Progenitor cell of endocrine pancreas (in vitro differentiated cells): Measurements from ENCODE around the gene PIGA. TPM values are rescaled to one million over a fixed set of nuclear protein-coding genes. Genes with fewer than 3 reads are reported as not detected.
A peak's percentile ranks its signal among the peaks of the same experiment; 100 is the strongest.

Experiments used
- DNase-seq: peaks from one replicate; pipeline ENCODE4 v3.0.0; 2021; ENCODE audit warnings: low spot score; ENCODE audit not compliant: unreplicated experiment
- H3K27ac Mint-ChIP-seq: 2 replicates; pipeline ENCODE4 v1.8.0; 2021; ENCODE audit warnings: mild to moderate bottlenecking, moderate library complexity, mixed read lengths
- H3K27me3 Mint-ChIP-seq: 2 replicates; pipeline ENCODE4 v1.8.0; 2021; ENCODE audit warnings: mixed read lengths
- H3K36me3 Mint-ChIP-seq: 2 replicates; pipeline ENCODE4 v1.8.0; 2022; ENCODE audit warnings: mixed read lengths; ENCODE audit not compliant: insufficient read depth
- H3K4me1 Mint-ChIP-seq: 2 replicates; pipeline ENCODE4 v1.8.0; 2021; ENCODE audit warnings: low read depth, mixed read lengths
- H3K4me3 Mint-ChIP-seq: 2 replicates; pipeline ENCODE4 v1.8.0; 2021; ENCODE audit warnings: low read depth, mild to moderate bottlenecking, moderate library complexity, mixed read lengths
- H3K9me3 Mint-ChIP-seq: 2 replicates; pipeline ENCODE4 v1.8.0; 2021; ENCODE audit warnings: low read depth, mixed read lengths
- total RNA-seq: library from RNA; stranded (reverse); gene quantifications from 2 replicates; pipeline ENCODE4 v1.2.1, GENCODE V29; 2021
- TF ChIP-seq, protein P1 (sequence below): fragments of 200-600 bp; sonication (generic); IDR thresholded peaks from one replicate; pipeline ENCODE4 v1.5.0; 2021; ENCODE audit warnings: antibody characterized with exemption, mild to moderate bottlenecking; ENCODE audit not compliant: unreplicated experiment

The PIGA gene
- total RNA-seq, 1 donor from 2014 or later, result 22.9 TPM

DNA sequence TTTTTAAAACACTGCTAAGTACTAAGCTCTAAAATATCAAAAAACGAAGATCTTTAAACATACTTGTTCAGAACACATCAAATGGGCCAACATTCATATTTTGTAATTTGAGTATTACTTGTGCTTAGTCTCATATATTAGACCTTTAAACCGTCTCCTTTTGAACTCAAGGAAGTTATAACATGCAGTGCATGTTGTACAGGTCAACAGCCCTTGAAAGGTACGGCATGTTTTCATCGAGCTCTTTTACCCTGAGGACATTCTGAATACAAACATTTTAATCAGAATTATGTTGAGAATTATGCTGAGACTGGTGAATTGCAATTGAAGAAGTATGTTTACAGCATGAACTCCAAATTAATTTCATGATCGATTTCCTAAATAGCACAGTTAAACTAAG, 12.9 kb downstream of the PIGA start:
- no peak for DNase-seq
- H3K27ac Mint-ChIP-seq, result no peak overlapping the region
- TF ChIP-seq, protein P1, sequence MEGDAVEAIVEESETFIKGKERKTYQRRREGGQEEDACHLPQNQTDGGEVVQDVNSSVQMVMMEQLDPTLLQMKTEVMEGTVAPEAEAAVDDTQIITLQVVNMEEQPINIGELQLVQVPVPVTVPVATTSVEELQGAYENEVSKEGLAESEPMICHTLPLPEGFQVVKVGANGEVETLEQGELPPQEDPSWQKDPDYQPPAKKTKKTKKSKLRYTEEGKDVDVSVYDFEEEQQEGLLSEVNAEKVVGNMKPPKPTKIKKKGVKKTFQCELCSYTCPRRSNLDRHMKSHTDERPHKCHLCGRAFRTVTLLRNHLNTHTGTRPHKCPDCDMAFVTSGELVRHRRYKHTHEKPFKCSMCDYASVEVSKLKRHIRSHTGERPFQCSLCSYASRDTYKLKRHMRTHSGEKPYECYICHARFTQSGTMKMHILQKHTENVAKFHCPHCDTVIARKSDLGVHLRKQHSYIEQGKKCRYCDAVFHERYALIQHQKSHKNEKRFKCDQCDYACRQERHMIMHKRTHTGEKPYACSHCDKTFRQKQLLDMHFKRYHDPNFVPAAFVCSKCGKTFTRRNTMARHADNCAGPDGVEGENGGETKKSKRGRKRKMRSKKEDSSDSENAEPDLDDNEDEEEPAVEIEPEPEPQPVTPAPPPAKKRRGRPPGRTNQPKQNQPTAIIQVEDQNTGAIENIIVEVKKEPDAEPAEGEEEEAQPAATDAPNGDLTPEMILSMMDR, result no peak
- H3K27me3 Mint-ChIP-seq, result no peaks in the 10 kb centered on the region
- H3K9me3 Mint-ChIP-seq, result peaks cover 3% of the 10 kb centered on the region
- H3K4me3 Mint-ChIP-seq, result no peak overlapping the region
- H3K36me3 Mint-ChIP-seq, result peaks cover 6% of the 10 kb centered on the region
- no peaks in the 10 kb centered on the region for H3K4me1 Mint-ChIP-seq

DNA sequence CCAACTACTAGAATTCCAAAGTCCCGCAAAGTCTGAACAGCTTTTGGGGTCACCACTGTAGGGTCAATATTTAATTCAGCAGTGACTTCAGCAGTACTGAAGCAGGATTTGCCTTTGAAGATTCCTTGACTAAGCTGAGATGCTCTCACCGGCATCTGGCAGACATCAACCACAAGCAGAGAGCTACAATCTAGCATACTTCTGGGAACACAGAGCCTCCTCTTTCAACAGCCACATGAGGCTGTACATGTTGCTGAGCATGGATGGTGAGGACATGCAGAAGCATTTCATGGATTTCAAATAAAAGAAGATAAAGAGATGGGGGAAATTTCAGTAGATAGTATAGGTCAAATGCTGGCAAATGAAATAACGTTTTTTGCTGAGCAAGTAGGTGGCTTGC, 13.3 kb downstream of the PIGA start:
- Mint-ChIP-seq H3K9me3 (peaks cover 3% of the 10 kb centered on the region), H3K27me3 (no peaks in the 10 kb centered on the region), H3K36me3 (peaks cover 6% of the 10 kb centered on the region), H3K27ac (no peak overlapping the region), H3K4me3 (no peak overlapping the region), H3K4me1 (no peaks in the 10 kb centered on the region)
- no peak for DNase-seq
- TF ChIP-seq, protein P1, result no peak

DNA sequence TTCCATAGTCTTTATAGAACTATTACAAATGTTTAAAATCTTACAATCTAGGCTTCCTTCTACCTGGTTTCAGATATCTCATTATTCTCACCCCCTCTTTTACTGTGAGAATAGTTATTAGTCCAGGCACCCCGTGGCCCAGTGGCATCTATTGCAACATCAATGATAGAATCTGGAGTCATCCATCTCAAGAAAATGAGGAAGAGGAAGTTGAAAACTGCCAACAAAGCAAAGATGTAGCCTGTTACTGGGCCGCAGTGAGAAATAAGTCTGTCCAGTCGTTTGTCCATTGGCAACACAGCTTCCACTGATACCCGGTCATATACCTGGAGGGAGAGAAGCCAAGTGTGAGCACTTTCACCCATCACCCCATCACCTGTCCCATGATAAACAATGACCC, 13.9 kb downstream of the PIGA start:
- no peak overlapping the region for H3K27ac Mint-ChIP-seq

DNA sequence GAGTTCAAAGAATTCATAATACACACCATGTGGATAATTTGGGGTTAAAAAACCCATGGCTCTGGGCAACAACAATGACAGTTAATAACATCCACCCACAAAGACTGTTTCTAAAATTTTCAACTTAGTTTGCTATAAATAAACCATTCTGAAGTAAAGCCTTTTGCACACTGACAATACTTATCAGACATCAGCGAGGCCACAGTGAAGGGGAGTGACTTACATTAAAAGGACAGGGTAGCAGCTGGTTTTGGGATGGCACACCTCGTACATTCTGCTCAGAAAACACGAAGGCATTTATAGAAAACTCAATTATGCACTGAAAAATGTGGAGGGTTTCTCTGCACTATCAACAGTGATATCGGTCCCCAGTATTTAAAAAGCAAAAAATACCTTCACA, 15.0 kb downstream of the PIGA start:
- Mint-ChIP-seq H3K4me3 (no peak overlapping the region), H3K4me1 (no peaks in the 10 kb centered on the region)
- DNase-seq, result no peak

More for the DNA sequence above, 13.9 kb downstream of the PIGA start:
- no peak for DNase-seq
- no peaks in the 10 kb centered on the region for H3K4me1 Mint-ChIP-seq
- TF ChIP-seq, protein P1, result no peak
- H3K36me3 Mint-ChIP-seq, result peaks cover 6% of the 10 kb centered on the region
- no peak overlapping the region for H3K4me3 Mint-ChIP-seq
- peaks cover 3% of the 10 kb centered on the region for H3K9me3 Mint-ChIP-seq
- H3K27me3 Mint-ChIP-seq, result no peaks in the 10 kb centered on the region

DNA sequence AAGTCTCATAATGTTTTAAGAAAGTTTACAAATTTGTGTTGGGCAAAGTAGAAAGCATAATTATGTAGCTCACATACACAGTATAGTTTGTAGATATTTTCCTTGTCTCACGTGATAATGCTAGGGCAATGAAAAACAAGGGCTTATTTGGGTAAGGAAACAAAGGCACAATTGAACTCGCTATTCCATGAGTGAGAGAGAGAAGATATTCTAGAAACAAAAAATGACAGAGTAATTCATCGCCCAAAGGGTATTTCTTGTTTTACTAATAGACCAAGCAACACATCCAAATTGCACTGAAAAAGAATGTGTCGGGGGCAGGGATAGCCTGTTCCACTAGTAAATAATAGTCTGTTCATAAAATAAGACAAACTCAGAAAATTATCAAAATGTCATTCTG, 16.2 kb downstream of the PIGA start:
- TF ChIP-seq, protein P1, result no peak
- Mint-ChIP-seq H3K4me3 (no peak overlapping the region), H3K36me3 (peaks cover 6% of the 10 kb centered on the region)

More for the DNA sequence above, 15.0 kb downstream of the PIGA start:
- peaks cover 3% of the 10 kb centered on the region for H3K9me3 Mint-ChIP-seq
- H3K36me3 Mint-ChIP-seq, result peaks cover 6% of the 10 kb centered on the region
- peak overlapping the region; percentile 17 for H3K27ac Mint-ChIP-seq
- TF ChIP-seq, protein P1, result no peak
- no peaks in the 10 kb centered on the region for H3K27me3 Mint-ChIP-seq

More for the DNA sequence above, 16.2 kb downstream of the PIGA start:
- no peak for DNase-seq
- Mint-ChIP-seq H3K27ac (no peak overlapping the region), H3K4me1 (no peaks in the 10 kb centered on the region), H3K9me3 (peaks cover 3% of the 10 kb centered on the region), H3K27me3 (no peaks in the 10 kb centered on the region)
